ENCODE results near the gene TBC1D8.

The TBC1D8 gene

GRCh38 chr2:101162561-101163330, 11.6 kb upstream of the TBC1D8 start:
- DNase-seq (ENCODE audit: low spot score) = no peak

- no peak for DNase-seq (ENCODE audit: low spot score)
Measured at GRCh38 chr2:101161658-101162057, 10.5 kb upstream of the TBC1D8 start.

GRCh38 chr2:101160454-101160853, 9.3 kb upstream of the TBC1D8 start:
- DNase-seq (ENCODE audit: low spot score) = no peak

GRCh38 chr2:101159526-101159925, 8.3 kb upstream of the TBC1D8 start:
- DNase-seq (ENCODE audit: low spot score) = no peak

GRCh38 chr2:101157272-101157671, 6.1 kb upstream of the TBC1D8 start:
- DNase-seq (ENCODE audit: low spot score) = no peak

- no peak for DNase-seq (ENCODE audit: low spot score)
Measured at GRCh38 chr2:101153787-101154186, 2.6 kb upstream of the TBC1D8 start.

- DNase-seq (ENCODE audit: low spot score) = no peak
Measured at GRCh38 chr2:101153077-101153707, 2.0 kb upstream of the TBC1D8 start.

GRCh38 chr2:101152272-101153076, 1.3 kb upstream of the TBC1D8 start:
- DNase-seq (ENCODE audit: low spot score) = no peak

GRCh38 chr2:101151859-101152271, 683 bp upstream of the TBC1D8 start:
- no peak for DNase-seq (ENCODE audit: low spot score)

GRCh38 chr2:101150306-101151145, 656 bp downstream of the TBC1D8 start:
- no peak for DNase-seq (ENCODE audit: low spot score)

GRCh38 chr2:101149241-101150192, 1.7 kb downstream of the TBC1D8 start:
- no peak for DNase-seq (ENCODE audit: low spot score)

GRCh38 chr2:101148777-101149176, 2.4 kb downstream of the TBC1D8 start:
- DNase-seq (ENCODE audit: low spot score) = no peak

- DNase-seq (ENCODE audit: low spot score) = no peak
Measured at GRCh38 chr2:101147971-101148370, 3.2 kb downstream of the TBC1D8 start.

GRCh38 chr2:101147062-101147461, 4.1 kb downstream of the TBC1D8 start:
- no peak for DNase-seq (ENCODE audit: low spot score)

- no peak for DNase-seq (ENCODE audit: low spot score)
Measured at GRCh38 chr2:101146535-101146934, 4.6 kb downstream of the TBC1D8 start.

GRCh38 chr2:101145406-101145805, 5.8 kb downstream of the TBC1D8 start:
- DNase-seq (ENCODE audit: low spot score) = no peak

GRCh38 chr2:101142163-101142562, 9.0 kb downstream of the TBC1D8 start:
- DNase-seq (ENCODE audit: low spot score) = no peak

GRCh38 chr2:101140978-101141655, 10.1 kb downstream of the TBC1D8 start:
- DNase-seq (ENCODE audit: low spot score) = no peak

- DNase-seq (ENCODE audit: low spot score) = no peak
Measured at GRCh38 chr2:101140237-101140636, 10.9 kb downstream of the TBC1D8 start.

- DNase-seq (ENCODE audit: low spot score) = no peak
Measured at GRCh38 chr2:101139495-101139894, 11.7 kb downstream of the TBC1D8 start.

Data from CD4-positive, alpha-beta T cell treated with Interleukin-15 for 4 hours (primary cell).